H9 (cell line): Measurements from ENCODE around the gene AIG1. TPM values are rescaled to one million over a fixed set of nuclear protein-coding genes. Genes with fewer than 3 reads are reported as not detected.

Experiments
- DNase-seq: peaks from one replicate; pipeline ENCODE4 v3.0.0-alpha.2; 2017
- H2AFZ ChIP-seq: one replicate; pipeline ENCODE4 v1.6.1; 2013; ENCODE audit warnings: mild to moderate bottlenecking, low read length, control low read depth, moderate library complexity
- H2AK5ac ChIP-seq: 2 replicates; pipeline ENCODE4 v1.6.1; 2013; ENCODE audit warnings: low read length, control low read depth, mixed read lengths; ENCODE audit not compliant: insufficient read length
- H2BK120ac ChIP-seq: one replicate; pipeline ENCODE4 v1.6.1; 2013; ENCODE audit warnings: low read depth, mild to moderate bottlenecking, low read length, control low read depth, inconsistent platforms; ENCODE audit not compliant: poor library complexity, severe bottlenecking
- H2BK12ac ChIP-seq: 2 replicates; pipeline ENCODE4 v1.6.1; 2013; ENCODE audit warnings: low read length, control low read depth, mixed read lengths, low read depth; ENCODE audit not compliant: insufficient read length
- H2BK15ac ChIP-seq: 2 replicates; pipeline ENCODE4 v1.6.1; 2013; ENCODE audit warnings: low read depth, low read length, control low read depth
- H2BK20ac ChIP-seq: one replicate; pipeline ENCODE4 v1.6.1; 2013; ENCODE audit warnings: low read depth, mild to moderate bottlenecking, low read length, control low read depth, inconsistent platforms; ENCODE audit not compliant: poor library complexity, severe bottlenecking
- H2BK5ac ChIP-seq: 2 replicates; pipeline ENCODE4 v1.6.1; 2013; ENCODE audit warnings: low read length, control low read depth, mixed read lengths; ENCODE audit not compliant: insufficient read length
- H3K14ac ChIP-seq: 2 replicates; pipeline ENCODE4 v1.6.1; 2013; ENCODE audit warnings: low read length, control low read depth; ENCODE audit not compliant: insufficient read depth
- H3K18ac ChIP-seq: 2 replicates; pipeline ENCODE4 v1.6.1; 2013; ENCODE audit warnings: low read depth, mild to moderate bottlenecking, mixed read lengths, low read length, control low read depth; ENCODE audit not compliant: insufficient read length
- H3K23ac ChIP-seq: 2 replicates; pipeline ENCODE4 v1.6.1; 2013; ENCODE audit warnings: low read length, control low read depth, mixed read lengths, low read depth; ENCODE audit not compliant: insufficient read length
- H3K23me2 ChIP-seq: 2 replicates; pipeline ENCODE4 v1.6.1; 2013; ENCODE audit warnings: low read depth, mild to moderate bottlenecking, mixed read lengths, low read length, control low read depth; ENCODE audit not compliant: insufficient read length, poor library complexity, severe bottlenecking
- H3K27ac ChIP-seq: 2 replicates; pipeline ENCODE4 v1.5.1; 2013; ENCODE audit warnings: low read length, control low read depth, mixed read lengths, low read depth; ENCODE audit not compliant: insufficient read length
- H3K27me3 ChIP-seq: 2 replicates; pipeline ENCODE4 v1.6.1; 2013; ENCODE audit warnings: low read length, control low read depth, inconsistent platforms; ENCODE audit not compliant: insufficient read depth
- H3K4ac ChIP-seq: 2 replicates; pipeline ENCODE4 v1.6.1; 2013; ENCODE audit warnings: low read depth, mild to moderate bottlenecking, control low read depth, inconsistent platforms, low read length, moderate library complexity
- H3K4me1 ChIP-seq: 2 replicates; pipeline ENCODE4 v1.6.1; 2013; ENCODE audit warnings: low read length, control low read depth, inconsistent platforms; ENCODE audit not compliant: insufficient read depth
- H3K4me2 ChIP-seq: 2 replicates; pipeline ENCODE4 v1.6.1; 2013; ENCODE audit warnings: low read length, control low read depth, mixed read lengths; ENCODE audit not compliant: insufficient read length, insufficient read depth
- H3K56ac ChIP-seq: 2 replicates; pipeline ENCODE4 v1.6.1; 2013; ENCODE audit warnings: low read depth, mild to moderate bottlenecking, mixed read lengths, low read length, control low read depth; ENCODE audit not compliant: insufficient read length
- H3K79me1 ChIP-seq: 2 replicates; pipeline ENCODE4 v1.6.1; 2013; ENCODE audit warnings: low read depth, mild to moderate bottlenecking, moderate library complexity, low read length, control low read depth, inconsistent platforms; ENCODE audit not compliant: insufficient read depth, poor library complexity, severe bottlenecking
- H3K79me2 ChIP-seq: 2 replicates; pipeline ENCODE4 v1.6.1; 2013; ENCODE audit warnings: low read length, control low read depth, inconsistent platforms; ENCODE audit not compliant: insufficient read depth
- H3K9ac ChIP-seq: 2 replicates; pipeline ENCODE4 v1.6.1; 2013; ENCODE audit warnings: low read length, control low read depth, mixed read lengths; ENCODE audit not compliant: insufficient read length; ENCODE audit errors: extremely low read depth
- H3K9me3 ChIP-seq: one replicate; pipeline ENCODE4 v1.6.1; 2013; ENCODE audit warnings: low read depth, low read length, inconsistent platforms; ENCODE audit not compliant: control insufficient read depth
- H3T11ph ChIP-seq: one replicate; pipeline ENCODE4 v1.6.1; 2013; ENCODE audit warnings: mild to moderate bottlenecking, low read length, control low read depth, inconsistent platforms
- H4K20me1 ChIP-seq: one replicate; pipeline ENCODE4 v1.6.1; 2013; ENCODE audit not compliant: control insufficient read depth, insufficient read length, insufficient read depth
- H4K5ac ChIP-seq: 2 replicates; pipeline ENCODE4 v1.6.1; 2013; ENCODE audit warnings: low read depth, mild to moderate bottlenecking, mixed read lengths, low read length, control low read depth; ENCODE audit not compliant: insufficient read length
- H4K8ac ChIP-seq: replicated peaks from 2 replicates; pipeline ENCODE4 v1.6.1; 2013; ENCODE audit warnings: low read length, control low read depth, mixed read lengths, low read depth; ENCODE audit not compliant: insufficient read length
- H4K91ac ChIP-seq: 2 replicates; pipeline ENCODE4 v1.6.1; 2013; ENCODE audit warnings: low read depth, mild to moderate bottlenecking, moderate library complexity, mixed read lengths, low read length, control low read depth; ENCODE audit not compliant: insufficient read length
- H3K27ac Mint-ChIP-seq, 3 experiments: 2 replicates in 2 of 3; 3 replicates in 1 of 3; pipeline ENCODE4 v1.8.0; 2020 to 2021; ENCODE audit warnings: mixed read lengths in 3 of 3, mild to moderate bottlenecking in 1 of 3, moderate library complexity in 1 of 3
- H3K27me3 Mint-ChIP-seq: 2 replicates; pipeline ENCODE4 v1.8.0; 2021; ENCODE audit warnings: low read depth, mild to moderate bottlenecking, moderate library complexity, mixed read lengths
- H3K36me3 Mint-ChIP-seq, 3 experiments: 2 replicates in 2 of 3; 3 replicates in 1 of 3; pipeline ENCODE4 v1.8.0; 2020 to 2021; ENCODE audit warnings: low read depth in 3 of 3, mixed read lengths in 3 of 3; ENCODE audit not compliant: insufficient read depth in 1 of 3
- H3K4me1 Mint-ChIP-seq, 2 experiments: 2 replicates each; pipeline ENCODE4 v1.8.0; 2020; ENCODE audit warnings: mixed read lengths in 2 of 2
- H3K4me3 Mint-ChIP-seq, 2 experiments: 2 replicates in 1 of 2; 3 replicates in 1 of 2; pipeline ENCODE4 v1.8.0; 2020 to 2021; ENCODE audit warnings: mild to moderate bottlenecking in 2 of 2, mixed read lengths in 2 of 2, moderate library complexity in 1 of 2
- H3K9me3 Mint-ChIP-seq, 2 experiments: 2 replicates in 1 of 2; 3 replicates in 1 of 2; pipeline ENCODE4 v1.8.0; 2020; ENCODE audit warnings: mild to moderate bottlenecking in 2 of 2, mixed read lengths in 2 of 2, moderate library complexity in 1 of 2
- CTCF ChIP-seq: fragments of 200-600 bp; sonication (generic); conservative IDR thresholded peaks from 3 replicates; pipeline ENCODE4 v1.8.0; 2021; ENCODE audit warnings: antibody characterized with exemption, mild to moderate bottlenecking
- WGBS: extraction: QIAGEN DNeasy Blood & Tissue Kit; methylation state at CpG from one replicate; pipeline ENCODE4 v1.1.7; 2013; ENCODE audit warnings: missing lambda C conversion rate, low lambda C conversion rate, mixed read lengths; ENCODE audit not compliant: insufficient read length; ENCODE audit errors: extremely low coverage; 5-methylcytosine and 5-hydroxymethylcytosine counted together
- total RNA-seq: library from RNA; stranded (reverse); gene quantifications from 2 replicates; pipeline ENCODE4 v1.2.1, GENCODE V29; 2021

Gene AIG1
- total RNA-seq, 1 experiment from 2014 or later = 44.6 TPM

GRCh38 chr6:143215771-143216170 is 155.1 kb downstream of the AIG1 start:
- H3K9me3 ChIP-seq = no peaks in the 10 kb centered on the region
- no CpG with 5 or more reads among the region's 1 CpG for WGBS
- H3K4me1 ChIP-seq = no peaks in the 10 kb centered on the region; the same call in 1 of the 2 replicates
- no peak overlapping the region for H3K56ac ChIP-seq
- H3K4me2 ChIP-seq = no peak overlapping the region
- no peaks in the 10 kb centered on the region for H4K20me1 ChIP-seq
- no peak overlapping the region for H2BK20ac ChIP-seq
- no peak overlapping the region for H3K9ac ChIP-seq
- no peak for DNase-seq
- no peak overlapping the region for H3T11ph ChIP-seq
- no peak overlapping the region for H3K4ac ChIP-seq
- no peaks in the 10 kb centered on the region for H3K27me3 Mint-ChIP-seq
- H3K27me3 ChIP-seq = no peaks in the 10 kb centered on the region
- H3K4me3 Mint-ChIP-seq = no peak overlapping the region
- H3K27ac ChIP-seq = no peak overlapping the region
- no peak overlapping the region for H2BK5ac ChIP-seq
- H2BK15ac ChIP-seq = no peak overlapping the region
- H4K5ac ChIP-seq = no peak overlapping the region
- H3K14ac ChIP-seq = no peak overlapping the region
- no peak overlapping the region for H2BK12ac ChIP-seq
- peaks cover 0 to 10% (median 0%) of the 10 kb centered on the region in 3 experiments; a peak in 2 of 7 replicates for H3K36me3 Mint-ChIP-seq
- H4K91ac ChIP-seq = no peak overlapping the region
- H3K23me2 ChIP-seq = no peaks in the 10 kb centered on the region
- H3K79me1 ChIP-seq = no peaks in the 10 kb centered on the region
- H4K8ac ChIP-seq = no peak overlapping the region
- no peak overlapping the region for H3K27ac Mint-ChIP-seq
- peaks cover 8 to 12% of the 10 kb centered on the region in 2 experiments for H3K4me1 Mint-ChIP-seq
- H2BK120ac ChIP-seq = no peak overlapping the region
- no peak overlapping the region for H2AK5ac ChIP-seq
- no peaks in the 10 kb centered on the region for H3K9me3 Mint-ChIP-seq
- no peak overlapping the region for H3K23ac ChIP-seq
- no peaks in the 10 kb centered on the region for H3K79me2 ChIP-seq
- no peak for TF ChIP-seq CTCF
- H3K18ac ChIP-seq = no peak overlapping the region
- H2AFZ ChIP-seq = no peak overlapping the region
